Measurements from ENCODE around the gene OPTN. TPM values are rescaled to one million over a fixed set of nuclear protein-coding genes. Genes with fewer than 3 reads are reported as not detected.

The OPTN gene
- total and polyA plus RNA-seq, 10 of the 15 experiments (the other 5 are each of a cell fraction or from before 2014, with no cell fraction given), result 15.2 to 42.4 (median 25.5) TPM

GRCh38 chr10:13113544-13113943, 13.6 kb downstream of the OPTN start:
- ChIA-PET RAD21 (ENCODE audit: unreplicated experiment) (no interaction called here), SMC1A (ENCODE audit: uncharacterized antibody, unreplicated experiment) (no interaction called here), POLR2A (interaction anchor here (0.5 kb wide), 1 partner anchor 189 kb away, joined by 3 read pairs; no protein-coding TSS in a partner anchor), CTCF (no interaction called here)
- no peak overlapping the region for H3K4me3 ChIP-seq
- no peaks in the 10 kb centered on the region for H3K27me3 ChIP-seq (replicated peaks in 1 of 2; ENCODE audit: control insufficient read depth in 2 of 2, insufficient read depth in 2 of 2, low read length in 1 of 2)
- H3K27ac ChIP-seq (ENCODE audit: control insufficient read depth, insufficient read depth), result no peak overlapping the region
- intact Hi-C loops (cut with micrococcal nuclease; ENCODE audit: unreplicated experiment) (no loop called here), in situ Hi-C loops (cut with MboI) (no loop called here)
- FAIRE-seq (no peak), ATAC-seq (no peak), DNase-seq (ENCODE audit: low read depth, low spot score) (no peak)
- BruUV-seq (replicated peaks), result no TSS peak
- peaks cover 14% of the 10 kb centered on the region for H3K4me1 ChIP-seq (ENCODE audit: control insufficient read depth, insufficient read depth, low read length)
- H4K20me1 ChIP-seq (ENCODE audit: control insufficient read depth, insufficient read depth), result no peaks in the 10 kb centered on the region
- no peak overlapping the region for H2AFZ ChIP-seq (ENCODE audit: control insufficient read depth, low read depth, low read length)
- no peaks in the 10 kb centered on the region for H3K9me3 ChIP-seq (replicated peaks; ENCODE audit: control insufficient read depth, insufficient read depth, low read length)
- H3K36me3 ChIP-seq (ENCODE audit: control insufficient read depth in 2 of 2, insufficient read depth in 2 of 2, low read length in 1 of 2), result peaks cover 0 to 4% of the 10 kb centered on the region in 2 experiments; a peak in 3 of 4 replicates
- TF ChIP-seq TAF1 (IDR thresholded peaks at IDR 0.05; ENCODE audit: borderline replicate concordance, low read depth, low read length) (no peak), POLR2AphosphoS5 (IDR thresholded peaks at IDR 0.05; ENCODE audit: low read length) (no peak), SMAD1 (IDR thresholded peaks at IDR 0.05; ENCODE audit: low read depth, partially characterized antibody) (no peak), IKZF2 (IDR thresholded peaks at IDR 0.05) (no peak), RELA (IDR thresholded peaks at IDR 0.05; ENCODE audit: borderline replicate concordance, partially characterized antibody) (no peak), YBX1 (IDR thresholded peaks at IDR 0.05) (no peak), ZBTB4 (CRISPR knock-in tag; IDR thresholded peaks at IDR 0.05) (no peak), NR2C1 (IDR thresholded peaks at IDR 0.05) (no peak), USF2 (IDR thresholded peaks at IDR 0.05; ENCODE audit: borderline replicate concordance, low read depth, low read length) (no peak), CREM (IDR thresholded peaks at IDR 0.05; ENCODE audit: low read depth) (no peak), SMAD5 (IDR thresholded peaks at IDR 0.05; ENCODE audit: low read depth) (no peak), JUND (IDR thresholded peaks at IDR 0.05; ENCODE audit: low read depth, low read length) (no peak), FOS (IDR thresholded peaks at IDR 0.05; ENCODE audit: borderline replicate concordance, extremely low read depth, insufficient read length) (no peak)
- H3K79me2 ChIP-seq (ENCODE audit: control insufficient read depth, insufficient read depth, low read length), result no peaks in the 10 kb centered on the region
- H3K9ac ChIP-seq (ENCODE audit: control insufficient read depth, insufficient read depth, low read length), result no peak overlapping the region
- no peak overlapping the region for H3K4me2 ChIP-seq (ENCODE audit: control insufficient read depth, insufficient read depth)
- 96% methylated on average over 6 of the region's 6 CpGs for WGBS (ENCODE audit: insufficient coverage, insufficient replicate concordance, low lambda C conversion rate, missing lambda C conversion rate)
